Measurements from ENCODE around the gene SGCA. TPM values are rescaled to one million over a fixed set of nuclear protein-coding genes. Genes with fewer than 3 reads are reported as not detected.

Gene SGCA
- total and polyA plus RNA-seq, 2 of the 8 experiments (the other 6 are each of a cell fraction or from before 2014, with no cell fraction given) = 0.12 TPM; not detected in 1

DNA sequence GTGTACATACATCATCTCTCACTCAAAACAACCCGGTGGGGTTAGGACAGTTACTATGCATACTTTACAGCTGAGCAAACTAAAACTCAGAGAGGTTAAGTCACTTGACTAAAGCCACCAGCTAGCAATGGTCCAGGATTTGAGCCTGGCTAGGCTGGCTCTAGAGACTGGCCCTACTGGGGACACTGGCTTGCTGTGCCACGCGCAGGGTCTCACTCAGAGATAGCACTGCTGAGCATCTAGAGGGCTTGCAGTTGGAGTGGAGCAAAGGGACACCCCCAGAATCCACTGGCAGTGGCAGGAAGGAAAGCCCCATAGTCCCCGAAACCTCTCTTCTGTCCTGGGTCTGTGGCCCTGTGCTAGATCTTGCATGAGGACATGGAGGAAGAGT lies 47.0 kb upstream of the SGCA start:
- 93% methylated on average over 4 of the region's 4 CpGs; no CpG with 5 or more reads in 1 of the 2 experiments for WGBS, 2 experiments (ENCODE audit: extremely low coverage in 1 of 2, insufficient coverage in 1 of 2, insufficient read length in 1 of 2, insufficient replicate concordance in 2 of 2, low coverage in 1 of 2, low lambda C conversion rate in 2 of 2, missing lambda C conversion rate in 1 of 2)
- no peak for FAIRE-seq
- Histone ChIP-seq H3K14ac (ENCODE audit: insufficient read length) (no peak overlapping the region), H3K79me2 (ENCODE audit: control insufficient read depth in 1 of 2, insufficient read depth in 2 of 2, low read length in 2 of 2) (no peaks in the 10 kb centered on the region), H2BK15ac (ENCODE audit: low read length) (no peak overlapping the region), H2AFZ (ENCODE audit: low read length) (no peak overlapping the region), H4K91ac (replicated peaks; ENCODE audit: insufficient read length, low read length) (no peak overlapping the region), H2BK5ac (ENCODE audit: low read depth, low read length) (no peak overlapping the region), H3K23ac (ENCODE audit: insufficient read length) (no peak overlapping the region), H3K4me1 (replicated peaks in 1 of 4; ENCODE audit: control insufficient read depth in 3 of 4, insufficient read depth in 4 of 4, low read length in 3 of 4) (peaks cover 11 to 21% (median 14%) of the 10 kb centered on the region in 4 experiments), H2AK5ac (ENCODE audit: low read depth, low read length) (no peak overlapping the region), H3K9ac (replicated peaks in 1 of 4; ENCODE audit: extremely low read depth in 1 of 4, low read depth in 3 of 4, low read length in 3 of 4) (no peak overlapping the region), H3K4me3 (ENCODE audit: extremely low read depth in 1 of 4, insufficient read depth in 2 of 4, low read depth in 3 of 4, low read length in 4 of 4) (no peak overlapping the region), H3K27ac (ENCODE audit: low read depth, low read length) (no peak overlapping the region), H3K36me3 (ENCODE audit: control insufficient read depth in 2 of 4, insufficient read depth in 4 of 4, low read length in 3 of 4) (no peaks in the 10 kb centered on the region), H3K56ac (replicated peaks; ENCODE audit: insufficient read length, low read depth, low read length) (no peak overlapping the region), H2BK20ac (ENCODE audit: low read length) (no peak overlapping the region), H2BK120ac (replicated peaks; ENCODE audit: low read depth, low read length) (no peak overlapping the region), H3K4ac (replicated peaks; ENCODE audit: insufficient read length, low read depth, low read length) (no peak overlapping the region), H3K79me1 (ENCODE audit: low read depth, low read length) (no peaks in the 10 kb centered on the region), H4K8ac (ENCODE audit: extremely low read depth, insufficient read depth, low read length) (no peak overlapping the region), H3K23me2 (ENCODE audit: low read depth, low read length) (peaks cover 2% of the 10 kb centered on the region; the same call in 1 of the 2 replicates), H4K5ac (ENCODE audit: insufficient read length, low read depth, low read length) (no peak overlapping the region), H3K9me3 (ENCODE audit: insufficient read depth in 2 of 2, low read depth in 1 of 2, low read length in 1 of 2) (no peaks in the 10 kb centered on the region), H4K20me1 (replicated peaks in 1 of 2; ENCODE audit: control insufficient read depth in 1 of 2, insufficient read depth in 2 of 2, low read length in 2 of 2) (no peaks in the 10 kb centered on the region), H3K4me2 (ENCODE audit: insufficient read depth in 1 of 2, low read depth in 2 of 2, low read length in 2 of 2) (no peak overlapping the region), H3K18ac (ENCODE audit: extremely low read depth, low read length) (no peak overlapping the region), H2BK12ac (ENCODE audit: low read depth, low read length) (no peak overlapping the region), H3K27me3 (replicated peaks in 1 of 4; ENCODE audit: control insufficient read depth in 3 of 4, extremely low read depth in 1 of 4, insufficient read depth in 3 of 4, low read length in 3 of 4) (peaks cover 0 to 18% (median 12%) of the 10 kb centered on the region in 4 experiments; a peak in 5 of 7 replicates)
- DNase-seq (ENCODE audit: low read depth in 1 of 2, low spot score in 2 of 2) = no peak
- TF ChIP-seq, protein P1, sequence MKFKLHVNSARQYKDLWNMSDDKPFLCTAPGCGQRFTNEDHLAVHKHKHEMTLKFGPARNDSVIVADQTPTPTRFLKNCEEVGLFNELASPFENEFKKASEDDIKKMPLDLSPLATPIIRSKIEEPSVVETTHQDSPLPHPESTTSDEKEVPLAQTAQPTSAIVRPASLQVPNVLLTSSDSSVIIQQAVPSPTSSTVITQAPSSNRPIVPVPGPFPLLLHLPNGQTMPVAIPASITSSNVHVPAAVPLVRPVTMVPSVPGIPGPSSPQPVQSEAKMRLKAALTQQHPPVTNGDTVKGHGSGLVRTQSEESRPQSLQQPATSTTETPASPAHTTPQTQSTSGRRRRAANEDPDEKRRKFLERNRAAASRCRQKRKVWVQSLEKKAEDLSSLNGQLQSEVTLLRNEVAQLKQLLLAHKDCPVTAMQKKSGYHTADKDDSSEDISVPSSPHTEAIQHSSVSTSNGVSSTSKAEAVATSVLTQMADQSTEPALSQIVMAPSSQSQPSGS (IDR thresholded peaks at IDR 0.05; ENCODE audit: low read length) = no peak
- TF ChIP-seq RNF2 (IDR thresholded peaks at IDR 0.05; ENCODE audit: borderline replicate concordance, low read depth, low read length, missing control alignments, poor library complexity, severe bottlenecking) (no peak), NANOG (IDR thresholded peaks at IDR 0.05; ENCODE audit: insufficient read depth, low read depth, low read length, poor library complexity, severe bottlenecking) (no peak), SIRT6 (IDR thresholded peaks at IDR 0.05; ENCODE audit: low read length) (no peak)
- ChIA-PET CTCF (ENCODE audit: partially characterized antibody) (interaction anchor here (0.6 to 23.0 kb wide), 13 partner anchors 9 to 357 kb away, joined by 3 to 412 read pairs (median 4); partner anchors contain the start of genes PDK2, PPP1R9B and SGCA), POLR2A (ENCODE audit: partially characterized antibody) (interaction anchor here (0.6 to 1.4 kb wide), 2 partner anchors 33 to 123 kb away, joined by 3 to 4 read pairs; no protein-coding TSS in a partner anchor)
